DOHH2 (cell line): Measurements from ENCODE around the gene IKZF3.
A peak's percentile ranks its signal among the peaks of the same experiment; 100 is the strongest.
"Not testable (repeated sequence)": the region's sequence is repeated elsewhere in the genome, so short reads cannot be mapped to it uniquely, and the experiment has no call there.

Experiments used
- H3F3A ChIP-seq: fragments of 200-600 bp; sonication (generic), shearing (Covaris generic); 2 replicates; pipeline ENCODE4 v1.6.0; 2016; ENCODE audit warnings: antibody characterized with exemption, mild to moderate bottlenecking; ENCODE audit not compliant: control insufficient read depth, insufficient read depth
- H3K27ac ChIP-seq: fragments of 200-600 bp; sonication (generic); 2 replicates; pipeline ENCODE4 v1.5.1; 2014; ENCODE audit warnings: low read depth, mild to moderate bottlenecking, low read length, moderate library complexity
- H3K27me3 ChIP-seq: fragments of 200-600 bp; sonication (generic); 2 replicates; pipeline ENCODE4 v1.6.1; 2014; ENCODE audit warnings: mild to moderate bottlenecking, low read length, mixed read lengths; ENCODE audit not compliant: control insufficient read depth
- H3K36me3 ChIP-seq: fragments of 200-600 bp; sonication (generic); 2 replicates; pipeline ENCODE4 v1.6.1; 2014; ENCODE audit warnings: mild to moderate bottlenecking, low read length, moderate library complexity, mixed read lengths; ENCODE audit not compliant: control insufficient read depth
- H3K4me1 ChIP-seq: fragments of 200-600 bp; sonication (generic); 2 replicates; pipeline ENCODE4 v1.6.1; 2014; ENCODE audit warnings: mild to moderate bottlenecking, low read length, mixed read lengths; ENCODE audit not compliant: control insufficient read depth
- H3K4me2 ChIP-seq: fragments of 200-600 bp; sonication (generic); 2 replicates; pipeline ENCODE4 v1.6.0; 2014; ENCODE audit warnings: mild to moderate bottlenecking, low read length, moderate library complexity
- H3K4me3 ChIP-seq: fragments of 200-600 bp; sonication (generic); 2 replicates; pipeline ENCODE4 v1.5.1; 2014; ENCODE audit warnings: mild to moderate bottlenecking, low read length, mixed read lengths
- H3K79me2 ChIP-seq: fragments of 200-600 bp; sonication (generic); 2 replicates; pipeline ENCODE4 v1.6.1; 2014; ENCODE audit warnings: mild to moderate bottlenecking, low read length, mixed read lengths; ENCODE audit not compliant: control insufficient read depth
- H3K9me2 ChIP-seq: fragments of 200-600 bp; sonication (generic); replicated peaks from 2 replicates; pipeline ENCODE4 v1.6.1; 2014; ENCODE audit warnings: mild to moderate bottlenecking, low read length, mixed read lengths; ENCODE audit not compliant: control insufficient read depth
- H3K9me3 ChIP-seq: fragments of 200-600 bp; sonication (generic); 2 replicates; pipeline ENCODE4 v1.6.1; 2014; ENCODE audit warnings: antibody characterized with exemption, low read length, mixed read lengths; ENCODE audit not compliant: control insufficient read depth, insufficient read depth
- H4K20me1 ChIP-seq: fragments of 200-600 bp; sonication (generic); 2 replicates; pipeline ENCODE4 v1.6.0; 2014; ENCODE audit warnings: low read depth, mild to moderate bottlenecking, antibody characterized with exemption, low read length, moderate library complexity; ENCODE audit not compliant: control insufficient read depth, insufficient read depth
- EZH2phosphoT487 ChIP-seq: fragments of 200-600 bp; sonication (generic); IDR thresholded peaks from 2 replicates; pipeline ENCODE4 v1.6.1; 2017; ENCODE audit warnings: borderline replicate concordance, mild to moderate bottlenecking, antibody characterized with exemption, low read length, moderate library complexity, mixed read lengths
- TF ChIP-seq, protein P1 (sequence below): fragments of 200-600 bp; sonication (generic); IDR thresholded peaks from one replicate; pipeline ENCODE4 v1.5.1; 2014; ENCODE audit warnings: antibody characterized with exemption, mild to moderate bottlenecking, low read depth, low read length; ENCODE audit not compliant: poor library complexity, severe bottlenecking

The IKZF3 gene

DNA sequence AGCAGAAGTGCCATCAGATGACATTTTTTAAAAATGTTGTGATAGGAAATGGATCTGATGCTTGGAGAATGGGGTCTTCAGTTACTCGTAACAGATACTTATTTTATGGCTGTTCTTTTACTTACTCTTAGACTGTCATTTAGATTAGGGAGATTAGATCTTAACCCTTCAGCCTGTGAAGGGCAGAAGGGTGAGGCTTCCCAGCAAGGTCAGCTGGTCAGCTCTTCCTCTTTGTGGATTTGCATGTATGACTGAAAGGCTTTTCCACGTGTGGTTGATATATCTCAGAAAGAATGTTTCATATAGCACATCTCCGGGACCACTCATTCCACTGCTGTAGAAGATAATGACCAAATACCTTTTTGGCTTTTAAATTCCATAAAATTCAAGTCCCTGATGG lies 98.9 kb downstream of the IKZF3 start:
- no peak overlapping the region for H3K4me3 ChIP-seq
- peaks cover 33% of the 10 kb centered on the region for H3F3A ChIP-seq
- no peaks in the 10 kb centered on the region for H4K20me1 ChIP-seq
- peak overlapping the region; percentile 35 for H3K27ac ChIP-seq
- H3K4me1 ChIP-seq: peaks cover 98% of the 10 kb centered on the region
- H3K36me3 ChIP-seq: peaks cover 96% of the 10 kb centered on the region
- H3K79me2 ChIP-seq: peaks cover 93% of the 10 kb centered on the region
- H3K4me2 ChIP-seq: no peak overlapping the region
- H3K9me2 ChIP-seq: no peaks in the 10 kb centered on the region
- no peaks in the 10 kb centered on the region for H3K9me3 ChIP-seq
- no peaks in the 10 kb centered on the region for H3K27me3 ChIP-seq
- TF ChIP-seq EZH2phosphoT487: no peak

- H3K9me2 ChIP-seq, H4K20me1 ChIP-seq, H3K27me3 ChIP-seq, H3K4me2 ChIP-seq, H3K4me3 ChIP-seq, H3K9me3 ChIP-seq, H3K27ac ChIP-seq: not testable (repeated sequence)
- H3K36me3 ChIP-seq: peaks cover 93% of the 10 kb centered on the region
- H3F3A ChIP-seq: peaks cover 37% of the 10 kb centered on the region
- peaks cover 88% of the 10 kb centered on the region for H3K79me2 ChIP-seq
- H3K4me1 ChIP-seq: peaks cover 98% of the 10 kb centered on the region
Observed at GRCh38 chr17:39764171-39764570, 99.9 kb downstream of the IKZF3 start.

DNA sequence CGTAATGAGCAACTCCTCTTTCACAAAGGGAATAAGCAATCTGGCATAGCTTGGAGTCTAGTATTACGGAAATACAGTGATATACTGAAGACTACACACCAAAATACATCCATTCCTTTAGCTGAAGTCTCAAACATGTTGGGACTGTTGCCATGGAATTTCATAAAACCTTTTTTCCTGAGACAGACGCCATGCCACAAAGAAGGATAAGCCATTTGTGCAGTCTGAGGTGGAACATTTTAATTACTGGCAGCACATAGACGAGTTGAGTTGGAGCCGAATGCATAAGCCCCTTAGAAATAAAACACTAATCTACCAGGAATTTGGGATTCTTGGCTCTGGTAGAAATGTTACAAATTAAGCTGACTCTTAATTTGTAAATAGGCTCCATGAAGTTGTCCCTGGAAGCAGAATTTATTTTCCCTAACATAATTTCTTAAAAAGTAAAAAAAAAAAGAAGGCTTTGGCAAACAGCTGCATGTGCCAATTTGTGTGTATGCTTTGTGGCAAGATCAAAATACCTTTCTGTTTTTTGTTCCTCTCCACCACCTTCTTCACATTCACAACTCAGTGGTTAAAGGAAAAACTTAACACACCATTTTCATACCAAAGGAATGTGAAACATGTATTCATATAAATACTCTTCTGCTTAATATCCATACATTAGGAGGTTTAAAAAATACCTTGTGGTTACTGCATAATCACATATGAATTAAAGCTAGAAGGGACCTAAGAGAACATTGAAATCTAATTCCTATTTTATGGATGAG lies 100.9 kb downstream of the IKZF3 start:
- Histone ChIP-seq H3K9me3 (no peaks in the 10 kb centered on the region), H3K27ac (peak overlapping the region; percentile 35), H3F3A (peaks cover 46% of the 10 kb centered on the region), H3K79me2 (peaks cover 88% of the 10 kb centered on the region), H3K27me3 (no peaks in the 10 kb centered on the region), H3K4me2 (no peak overlapping the region), H3K4me3 (no peak overlapping the region), H3K9me2 (no peaks in the 10 kb centered on the region), H4K20me1 (no peaks in the 10 kb centered on the region), H3K36me3 (peaks cover 93% of the 10 kb centered on the region), H3K4me1 (peaks cover 98% of the 10 kb centered on the region)
- TF ChIP-seq EZH2phosphoT487: no peak
- TF ChIP-seq, protein P1, sequence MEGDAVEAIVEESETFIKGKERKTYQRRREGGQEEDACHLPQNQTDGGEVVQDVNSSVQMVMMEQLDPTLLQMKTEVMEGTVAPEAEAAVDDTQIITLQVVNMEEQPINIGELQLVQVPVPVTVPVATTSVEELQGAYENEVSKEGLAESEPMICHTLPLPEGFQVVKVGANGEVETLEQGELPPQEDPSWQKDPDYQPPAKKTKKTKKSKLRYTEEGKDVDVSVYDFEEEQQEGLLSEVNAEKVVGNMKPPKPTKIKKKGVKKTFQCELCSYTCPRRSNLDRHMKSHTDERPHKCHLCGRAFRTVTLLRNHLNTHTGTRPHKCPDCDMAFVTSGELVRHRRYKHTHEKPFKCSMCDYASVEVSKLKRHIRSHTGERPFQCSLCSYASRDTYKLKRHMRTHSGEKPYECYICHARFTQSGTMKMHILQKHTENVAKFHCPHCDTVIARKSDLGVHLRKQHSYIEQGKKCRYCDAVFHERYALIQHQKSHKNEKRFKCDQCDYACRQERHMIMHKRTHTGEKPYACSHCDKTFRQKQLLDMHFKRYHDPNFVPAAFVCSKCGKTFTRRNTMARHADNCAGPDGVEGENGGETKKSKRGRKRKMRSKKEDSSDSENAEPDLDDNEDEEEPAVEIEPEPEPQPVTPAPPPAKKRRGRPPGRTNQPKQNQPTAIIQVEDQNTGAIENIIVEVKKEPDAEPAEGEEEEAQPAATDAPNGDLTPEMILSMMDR: no peak

DNA sequence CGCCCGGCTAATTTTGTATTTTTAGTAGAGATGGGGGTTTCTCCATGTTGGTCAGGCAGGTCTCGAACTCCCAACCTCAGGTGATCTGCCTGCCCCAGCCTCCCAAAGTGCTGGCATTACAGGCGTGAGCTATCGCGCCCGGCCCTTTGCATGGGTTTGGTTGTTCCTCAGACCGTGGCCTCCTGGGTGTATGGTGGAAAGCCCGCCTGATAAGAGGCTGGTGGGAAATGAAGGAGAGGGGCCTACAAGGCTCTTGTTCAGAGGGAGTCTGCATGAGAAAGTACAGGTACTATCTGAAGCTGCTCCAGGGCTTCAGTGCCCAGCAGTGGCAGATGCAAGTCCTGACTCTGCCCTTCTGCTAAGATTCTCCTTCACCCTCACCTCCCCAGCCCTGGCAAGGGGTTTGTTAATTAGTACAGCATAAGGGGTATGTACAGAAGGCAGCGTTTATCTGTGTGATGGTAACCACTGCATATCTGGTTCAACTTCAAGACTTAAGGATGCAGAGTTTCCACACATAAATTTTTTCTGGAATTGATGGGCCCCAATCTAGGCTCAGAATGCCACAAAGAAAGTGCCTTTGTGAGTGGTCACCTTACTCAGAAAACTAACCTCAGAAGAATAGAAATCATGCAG lies 102.1 kb downstream of the IKZF3 start:
- Histone ChIP-seq H3K4me2 (no peak overlapping the region), H3K79me2 (peaks cover 77% of the 10 kb centered on the region), H3F3A (peaks cover 58% of the 10 kb centered on the region), H3K4me1 (peaks cover 98% of the 10 kb centered on the region), H3K27ac (peak overlapping the region; percentile 35), H3K4me3 (no peak overlapping the region), H3K27me3 (no peaks in the 10 kb centered on the region), H3K9me2 (no peaks in the 10 kb centered on the region), H4K20me1 (no peaks in the 10 kb centered on the region), H3K36me3 (peaks cover 86% of the 10 kb centered on the region), H3K9me3 (no peaks in the 10 kb centered on the region)
- TF ChIP-seq, protein P1: no peak
- TF ChIP-seq EZH2phosphoT487: no peak
